COLO668 (cell line): Measurements from ENCODE around the gene CKAP4.

Experiments used
- DNase-seq: peaks from one replicate; lab custom pipeline; 2025; ENCODE audit not compliant: unreplicated experiment; lab: John Stamatoyannopoulos, UW

CKAP4 gene

DNA sequence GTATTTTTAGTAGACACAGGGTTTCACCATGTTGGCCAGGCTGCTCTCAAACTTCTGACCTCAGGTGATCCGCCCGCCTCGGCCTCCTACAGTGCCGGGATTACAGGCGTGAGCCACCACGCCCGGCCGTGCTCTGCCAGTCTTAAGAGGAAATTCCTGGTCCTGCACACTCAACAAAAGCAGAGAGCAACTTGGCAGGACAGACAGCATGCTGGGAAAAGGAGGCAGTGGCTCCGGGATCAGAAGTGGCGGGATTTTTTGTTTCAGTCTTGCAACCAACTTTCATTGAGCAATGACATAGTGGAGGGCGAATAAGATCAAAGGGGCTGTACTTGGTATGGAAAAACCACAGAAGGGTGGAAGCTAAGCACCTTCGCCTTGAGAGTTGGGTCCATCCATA, 2.1 kb downstream of the CKAP4 start:
- no peak for DNase-seq

- no peak for DNase-seq
Observed at GRCh38 chr12:106243620-106244019, 4.2 kb downstream of the CKAP4 start.

DNA sequence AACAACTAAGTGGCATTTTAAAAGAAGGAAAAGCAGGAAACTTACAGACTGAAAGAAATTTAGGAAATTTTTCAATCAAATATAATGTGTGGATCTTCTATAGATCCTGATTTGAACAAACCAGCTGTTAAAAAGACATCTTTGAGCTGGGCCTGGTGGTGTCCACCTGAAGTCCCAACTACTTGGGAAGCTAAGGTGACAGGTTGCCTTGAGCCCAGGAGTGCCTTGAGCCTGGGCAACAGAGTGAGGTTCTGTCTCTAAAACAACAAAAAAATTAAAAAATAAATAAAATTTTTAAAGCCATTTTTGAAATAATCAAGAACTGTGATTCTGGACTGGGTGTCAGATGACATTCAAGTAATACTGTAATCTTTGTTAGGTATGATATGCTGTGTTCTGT, 7.0 kb downstream of the CKAP4 start:
- DNase-seq = no peak

- no peak for DNase-seq
Observed at GRCh38 chr12:106239951-106240335, 7.9 kb downstream of the CKAP4 start.

DNA sequence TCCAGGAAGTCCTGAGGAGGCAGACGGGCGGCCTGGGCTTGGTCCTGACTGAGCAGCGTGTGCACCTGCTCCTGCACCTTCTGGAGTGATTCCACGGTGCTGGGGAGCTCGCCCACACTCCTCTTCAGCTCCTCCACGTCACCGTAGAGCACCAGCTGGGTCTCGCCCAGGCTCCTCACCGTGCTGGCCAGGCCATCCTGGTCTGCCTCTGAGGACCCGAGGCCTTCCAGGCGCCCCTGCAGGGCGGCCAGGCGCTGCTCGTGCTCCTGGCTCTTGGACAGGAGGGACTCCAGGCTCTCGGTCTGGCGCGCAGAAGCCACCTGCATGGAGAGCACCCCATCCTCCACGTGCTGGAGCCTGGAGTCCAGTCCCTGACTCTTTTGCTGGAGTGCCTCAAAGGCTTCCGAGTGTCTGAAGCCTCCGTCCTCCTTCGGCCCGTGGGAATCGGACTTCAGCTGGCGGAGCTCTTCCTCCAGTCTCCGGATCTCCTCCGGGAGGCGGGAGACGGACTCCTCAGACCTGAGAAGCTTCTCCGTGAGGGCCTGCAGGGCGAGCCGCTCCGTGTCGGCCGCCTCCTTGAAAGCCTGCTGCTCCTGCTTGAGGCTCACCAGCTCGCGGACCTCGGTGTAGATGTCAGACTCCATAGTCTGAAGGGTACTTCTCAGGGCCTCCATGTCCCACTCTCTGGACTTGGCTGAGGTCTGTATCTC, 8.4 kb downstream of the CKAP4 start:
- no peak for DNase-seq

- DNase-seq = no peak
Observed at GRCh38 chr12:106238146-106238545, 9.7 kb downstream of the CKAP4 start.

- no peak for DNase-seq
Observed at GRCh38 chr12:106235770-106236169, 12.1 kb downstream of the CKAP4 start.

DNA sequence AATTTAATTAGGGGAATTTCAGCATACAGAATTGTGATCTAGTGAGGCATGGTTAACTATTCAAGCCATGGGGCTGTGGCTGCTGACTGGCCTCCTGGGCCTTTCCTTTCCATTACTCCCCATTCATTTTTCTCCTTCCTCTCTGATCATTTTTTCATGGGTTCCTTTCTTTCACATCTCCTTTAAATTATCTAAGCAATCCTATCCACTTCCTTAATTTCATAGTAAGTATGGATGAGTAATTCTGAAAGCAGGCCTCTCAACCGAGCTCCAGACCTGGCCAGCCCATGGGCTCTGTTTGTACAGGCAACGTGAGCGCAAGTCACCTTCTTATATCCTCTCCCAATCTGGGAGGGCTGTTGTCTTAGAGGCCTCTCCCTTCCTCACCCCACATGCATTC, 13.4 kb downstream of the CKAP4 start:
- no peak for DNase-seq

DNA sequence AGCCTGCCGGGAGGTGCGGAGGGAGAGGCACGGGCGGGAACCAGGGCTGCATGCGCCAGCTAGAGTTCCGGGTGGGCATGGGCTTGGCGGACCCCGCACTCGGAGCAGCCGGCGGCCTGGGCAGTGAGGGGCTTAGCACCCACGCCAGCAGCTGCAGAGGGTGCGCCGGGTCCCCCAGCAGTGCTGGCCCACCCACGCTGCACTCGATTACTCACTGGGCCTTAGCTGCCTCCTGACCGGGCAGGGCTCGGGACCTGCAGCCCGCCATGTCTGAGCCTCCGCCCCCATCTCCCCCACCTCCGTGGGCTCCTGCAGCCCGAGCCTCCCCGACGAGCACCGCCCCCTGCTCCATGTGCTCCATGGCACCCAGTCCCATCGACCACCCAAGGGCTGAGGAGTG, 14.8 kb downstream of the CKAP4 start:
- DNase-seq = no peak

- no peak for DNase-seq
Observed at GRCh38 chr12:106229036-106229591, 18.7 kb downstream of the CKAP4 start.

DNA sequence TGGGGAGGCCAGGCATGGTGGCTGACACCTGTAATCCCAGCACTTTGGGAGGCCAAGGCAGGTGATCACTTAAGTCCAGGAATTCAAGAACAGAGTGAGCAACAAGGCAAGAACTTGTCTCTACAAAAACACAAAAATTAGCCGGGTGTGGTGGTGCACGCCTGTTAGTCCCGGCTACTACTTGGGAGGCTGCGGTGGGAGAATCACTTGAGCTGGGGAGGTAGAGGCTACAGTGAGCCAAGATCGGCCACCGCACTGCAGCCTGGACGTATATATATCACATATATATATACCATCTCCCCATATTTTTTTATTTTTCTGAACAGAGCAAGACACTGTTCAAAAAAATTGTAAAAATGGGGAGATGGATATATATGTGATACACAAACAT, 19.5 kb downstream of the CKAP4 start:
- DNase-seq = no peak

- DNase-seq = no peak
Observed at GRCh38 chr12:106227641-106228319, 20.0 kb downstream of the CKAP4 start.

DNA sequence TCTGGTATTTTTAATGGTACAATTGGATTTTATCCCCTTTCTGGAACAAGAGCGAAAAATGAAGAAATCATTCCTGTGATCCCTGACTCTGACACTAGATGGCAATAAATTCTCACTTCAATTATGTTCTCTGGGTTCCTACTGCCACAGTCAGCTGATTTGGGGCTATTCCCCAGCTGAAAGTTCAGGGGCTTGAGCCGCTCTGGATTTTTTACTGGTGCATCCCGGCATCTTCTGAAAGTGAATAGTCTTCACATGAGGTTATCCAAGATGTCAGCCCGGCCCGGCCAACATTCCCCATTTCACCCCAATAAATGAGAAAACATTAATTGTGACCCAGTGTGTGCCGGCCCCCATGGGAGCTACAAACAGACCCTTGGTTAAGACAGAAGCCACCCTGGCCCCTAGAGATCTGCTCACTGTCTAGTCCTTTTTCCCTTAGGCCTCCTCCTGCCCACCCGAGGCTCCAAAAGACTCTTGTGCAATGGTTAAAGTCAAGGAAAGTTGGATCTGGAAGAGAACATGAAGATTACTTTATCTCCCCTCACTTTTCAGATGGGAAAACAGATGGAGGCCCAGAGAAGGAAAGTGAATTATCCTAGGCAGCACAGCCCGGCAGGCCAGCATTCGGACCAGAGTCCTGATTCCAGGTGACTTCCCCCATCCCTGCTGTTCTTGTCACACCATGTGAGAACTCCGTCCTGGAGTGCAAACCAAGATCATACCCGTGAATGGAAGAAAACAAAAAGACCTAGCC, 20.8 kb downstream of the CKAP4 start:
- DNase-seq = peak; percentile 39

GRCh38 chr12:106224355-106224706, 23.5 kb downstream of the CKAP4 start:
- DNase-seq = no peak

DNA sequence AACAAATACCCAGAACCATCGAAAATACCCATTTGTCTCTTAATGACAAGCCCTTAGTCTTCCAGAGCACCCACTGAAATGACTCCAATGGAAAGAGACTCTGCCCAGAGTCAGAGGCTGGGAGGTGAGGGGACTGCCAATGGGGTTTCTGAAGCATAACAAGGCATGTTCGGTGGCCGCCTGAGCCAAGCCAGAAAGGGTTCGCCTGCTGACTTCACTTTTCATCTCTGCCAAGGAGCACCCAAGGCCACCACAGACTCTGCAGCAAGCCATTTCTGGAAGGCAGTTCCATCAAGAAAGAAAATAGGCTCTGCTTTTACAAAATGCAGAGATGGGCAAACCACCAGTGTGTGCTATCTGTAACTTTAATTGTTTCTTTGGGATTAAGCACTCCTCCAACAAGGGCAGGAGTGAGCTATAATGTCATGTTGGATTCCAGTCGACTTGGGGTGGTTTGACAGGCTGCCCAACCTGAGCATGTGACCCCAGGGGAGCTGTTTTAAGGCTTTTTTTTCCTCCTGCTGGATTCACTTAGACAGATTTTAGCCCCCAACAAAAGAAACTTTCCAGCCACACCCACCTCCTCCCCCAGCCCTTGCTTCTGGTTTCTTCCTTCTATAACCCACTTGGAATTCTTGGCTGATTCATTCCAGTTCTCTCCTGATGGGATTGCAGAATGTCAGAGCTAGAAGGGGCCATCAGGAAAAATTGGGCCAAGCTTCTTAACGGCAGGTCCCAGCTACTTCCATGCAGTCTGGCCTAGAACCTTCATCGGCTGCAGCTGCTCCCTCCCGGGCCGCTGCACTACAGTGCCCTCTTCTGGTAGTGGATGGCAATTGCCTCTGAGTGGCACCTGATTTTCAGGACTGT, 24.1 kb downstream of the CKAP4 start:
- DNase-seq = peak; percentile 77

DNA sequence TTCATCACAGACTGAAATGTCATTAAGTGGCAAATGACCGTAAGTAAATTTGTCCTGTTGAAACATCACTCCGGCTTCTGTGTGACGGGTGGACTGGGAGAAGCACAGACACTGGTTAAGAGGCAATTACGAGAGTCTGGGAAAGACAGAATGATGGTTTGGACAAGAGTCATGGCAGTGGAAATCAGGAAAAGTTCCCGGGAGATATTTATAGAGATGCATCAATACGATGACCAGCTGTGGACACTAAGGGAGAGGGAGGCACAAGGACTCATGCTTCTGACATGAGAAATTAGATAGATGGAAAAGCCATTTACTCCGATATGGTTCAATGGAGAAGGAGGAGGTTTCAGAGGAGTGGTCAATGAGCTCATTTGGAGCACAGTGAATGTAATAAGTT, 27.3 kb downstream of the CKAP4 start:
- DNase-seq = no peak

- no peak for DNase-seq
Observed at GRCh38 chr12:106219043-106219442, 28.8 kb downstream of the CKAP4 start.

- DNase-seq = no peak
Observed at GRCh38 chr12:106217706-106218105, 30.1 kb downstream of the CKAP4 start.

GRCh38 chr12:106214571-106214970, 33.2 kb downstream of the CKAP4 start:
- no peak for DNase-seq

GRCh38 chr12:106213662-106214061, 34.2 kb downstream of the CKAP4 start:
- DNase-seq = no peak

GRCh38 chr12:106211973-106212372, 35.8 kb downstream of the CKAP4 start:
- DNase-seq = peak; percentile 49
